NCI-H2081 (cell line): Measurements from ENCODE around the gene ACVR1C.
A peak's percentile ranks its signal among the peaks of the same experiment; 100 is the strongest.

Source experiments
- DNase-seq, 2 experiments: peaks; one replicate each; lab custom pipeline; 2025; lab: John Stamatoyannopoulos, UW

The ACVR1C gene

GRCh38 chr2:157628477-157629415 is at the start of gene ACVR1C:
ACVR1C (minus strand) TSS chr2:157628864; CDS start chr2:157628644, 220 bp downstream.
- peak; percentile 74 to 84 for DNase-seq

- DNase-seq = no peak
These were observed 49.3 kb upstream of the ACVR1C start for GRCh38 chr2:157677941-157678340.

- no peak for DNase-seq
These were observed 43.5 kb upstream of the ACVR1C start for GRCh38 chr2:157672129-157672528.

GRCh38 chr2:157662401-157662800 is 33.7 kb upstream of the ACVR1C start:
- DNase-seq = no peak

- no peak for DNase-seq
These were observed 33.1 kb upstream of the ACVR1C start for GRCh38 chr2:157661776-157662175.

- no peak for DNase-seq
These were observed 29.2 kb upstream of the ACVR1C start for GRCh38 chr2:157657858-157658257.

- DNase-seq = no peak
These were observed 28.4 kb upstream of the ACVR1C start for GRCh38 chr2:157657101-157657500.

GRCh38 chr2:157644776-157645175 is 16.1 kb upstream of the ACVR1C start:
- DNase-seq = no peak

- no peak for DNase-seq
These were observed 3.2 kb upstream of the ACVR1C start for GRCh38 chr2:157631861-157632260.

GRCh38 chr2:157627594-157628476 is 829 bp downstream of the ACVR1C start:
- DNase-seq = peak; percentile 31 to 53

GRCh38 chr2:157625296-157625695 is 3.4 kb downstream of the ACVR1C start:
- DNase-seq = no peak

GRCh38 chr2:157620956-157621355 is 7.7 kb downstream of the ACVR1C start:
- no peak for DNase-seq

GRCh38 chr2:157611726-157612125 is 16.9 kb downstream of the ACVR1C start:
- no peak for DNase-seq

- DNase-seq = no peak
These were observed 17.6 kb downstream of the ACVR1C start for GRCh38 chr2:157611110-157611509.

- no peak for DNase-seq
These were observed 22.1 kb downstream of the ACVR1C start for GRCh38 chr2:157606534-157606933.

- DNase-seq = no peak
These were observed 25.5 kb downstream of the ACVR1C start for GRCh38 chr2:157603198-157603597.

GRCh38 chr2:157601807-157602206 is 26.9 kb downstream of the ACVR1C start:
- no peak for DNase-seq

- DNase-seq = peak; percentile 49 to 68
These were observed 31.5 kb downstream of the ACVR1C start for GRCh38 chr2:157596992-157597681.

GRCh38 chr2:157593411-157593810 is 35.3 kb downstream of the ACVR1C start:
- peak in 1 of 2 experiments; percentile 9 for DNase-seq

- peak; percentile 43 to 71 for DNase-seq
These were observed 35.7 kb downstream of the ACVR1C start for GRCh38 chr2:157592948-157593347.

GRCh38 chr2:157592374-157592773 is 36.3 kb downstream of the ACVR1C start:
- peak in 1 of 2 experiments; percentile 31 for DNase-seq

- DNase-seq = peak; percentile 77 to 92
These were observed 41.1 kb downstream of the ACVR1C start for GRCh38 chr2:157587576-157587975.
